Mesendoderm (in vitro differentiated cells): ENCODE measurements around the gene XYLB. TPM values are rescaled to one million over a fixed set of nuclear protein-coding genes. Genes with fewer than 3 reads are reported as not detected.

Source experiments
- small RNA-seq: library from polyadenylated mRNA; stranded (forward); fragments of <200 nt; extraction: miRNeasy Mini kit (QIAGEN cat#:217004); gene quantifications from one replicate; pipeline ENCODE3, GENCODE V24; 2013; ENCODE audit not compliant: insufficient read depth

Gene XYLB

Small RNA genes lying within 50 kb of the gene (small RNA-seq; reads per million reads assigned to genes)
- gene RNU6-235P, result not detected
